Stomach (tissue), 4 donors: Measurements from ENCODE around the gene ACLY.

ENCODE experiments used
- CTCF ChIP-seq, 7 experiments: fragments of 450-650 bp in 4 of 7; fragments of 200-600 bp in 3 of 7; sonication (generic) in 3 of 7; IDR thresholded peaks; one replicate each; pipeline ENCODE4 v1.5.1; 2016 to 2019; ENCODE audit warnings: antibody characterized with exemption in 7 of 7, control low read depth in 2 of 7, mild to moderate bottlenecking in 1 of 7
- EP300 ChIP-seq: sonication (generic); formaldehyde crosslinking; IDR thresholded peaks from one replicate; pipeline ENCODE4 v1.6.1; 2017; ENCODE audit warnings: antibody characterized with exemption
- POLR2A ChIP-seq, 4 donors: fragments of 450-650 bp; IDR thresholded peaks; one replicate each; pipeline ENCODE4 v1.6.1; 2016; ENCODE audit warnings: antibody characterized with exemption in 4 of 4, control low read depth in 2 of 4, mild to moderate bottlenecking in 1 of 4, moderate library complexity in 1 of 4
- POLR2AphosphoS5 ChIP-seq, 3 donors: sonication (generic); formaldehyde crosslinking; IDR thresholded peaks; one replicate each; pipeline ENCODE4 v1.6.1; 2016; ENCODE audit warnings: antibody characterized with exemption in 3 of 3

GRCh38 chr17:41824086-41824485, 94.7 kb downstream of the ACLY start:
- no peak for TF ChIP-seq POLR2A (IDR thresholded peaks at IDR 0.05)
- TF ChIP-seq CTCF (IDR thresholded peaks at IDR 0.05), result no peak
- no peak for TF ChIP-seq POLR2AphosphoS5 (IDR thresholded peaks at IDR 0.05)
- no peak for TF ChIP-seq EP300
